Measurements from ENCODE around the gene TP63.
"Not testable (repeated sequence)": the region's sequence is repeated elsewhere in the genome, so short reads cannot be mapped to it uniquely, and the experiment has no call there.

TP63 gene

DNA sequence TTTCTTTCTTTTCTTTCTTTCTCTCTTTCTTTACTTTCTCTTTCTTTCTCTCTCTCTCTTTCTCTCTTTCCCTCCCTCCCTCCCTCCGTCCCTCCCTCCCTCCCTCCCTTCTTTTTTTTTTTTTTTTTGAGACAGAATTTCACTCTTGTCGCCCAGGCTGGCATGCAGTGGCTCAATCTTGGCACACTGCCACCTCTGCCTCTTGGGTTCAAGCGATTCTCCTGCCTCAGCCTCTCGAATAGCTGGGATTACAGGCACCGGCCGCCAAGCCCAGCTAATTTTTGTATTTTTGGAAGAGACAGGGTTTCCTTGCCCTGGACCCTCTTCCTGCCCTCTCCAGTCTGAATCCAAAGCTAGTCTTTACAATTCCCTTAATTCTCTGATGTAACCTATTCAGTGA lies 102.9 kb downstream of the TP63 start:
- no peak for DNase-seq

DNA sequence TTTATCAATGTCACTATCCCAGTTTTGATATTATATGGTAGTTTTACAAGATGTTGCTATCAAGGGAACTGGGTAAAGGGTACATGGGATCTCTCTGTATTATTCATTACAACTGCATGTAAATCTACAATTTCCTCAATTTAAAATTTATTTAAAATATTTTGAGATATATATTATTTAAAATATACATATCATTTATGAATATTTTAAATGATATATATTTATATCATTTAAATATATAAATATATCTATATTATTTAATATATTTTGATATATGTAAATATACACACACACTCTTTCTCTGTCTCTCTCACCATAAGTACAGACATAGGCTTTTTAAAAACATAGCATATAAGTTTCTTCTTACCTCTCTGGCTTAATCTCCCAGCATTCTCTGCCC lies 104.7 kb downstream of the TP63 start:
- DNase-seq, result no peak

DNA sequence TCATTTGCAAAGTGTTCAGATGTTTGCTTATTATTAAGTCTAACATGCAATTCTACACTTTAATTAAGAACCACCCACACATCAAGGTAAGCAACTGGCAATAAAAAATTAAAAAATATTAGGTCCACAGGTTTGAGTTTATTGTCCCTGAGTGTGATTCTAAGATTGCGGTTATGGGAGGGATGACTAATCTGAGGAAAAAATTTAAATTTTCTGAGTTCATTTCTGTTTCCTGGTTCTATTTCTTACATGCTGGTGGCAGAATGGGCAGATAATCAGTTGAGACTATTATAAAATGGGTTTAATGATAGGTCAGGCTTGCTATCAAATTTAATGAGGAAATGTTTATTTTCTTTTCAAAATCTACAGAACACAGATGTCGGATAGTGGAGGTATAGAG lies 105.9 kb downstream of the TP63 start:
- no peak for DNase-seq

DNA sequence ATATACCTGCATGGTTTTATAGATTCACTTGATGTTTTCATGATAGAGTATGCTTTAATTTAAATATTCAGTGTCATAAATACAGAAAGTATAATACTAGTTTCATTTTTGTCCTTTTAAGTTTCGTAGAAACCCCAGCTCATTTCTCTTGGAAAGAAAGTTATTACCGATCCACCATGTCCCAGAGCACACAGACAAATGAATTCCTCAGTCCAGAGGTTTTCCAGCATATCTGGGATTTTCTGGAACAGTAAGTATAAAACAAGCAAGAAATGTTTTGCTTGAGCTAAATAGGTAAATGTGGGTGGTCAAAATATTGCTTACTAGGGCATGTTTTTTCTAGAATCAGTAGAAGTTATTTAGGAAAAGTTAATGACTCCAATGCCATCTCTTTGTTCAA lies 106.4 kb downstream of the TP63 start:
- DNase-seq, result no peak

DNA sequence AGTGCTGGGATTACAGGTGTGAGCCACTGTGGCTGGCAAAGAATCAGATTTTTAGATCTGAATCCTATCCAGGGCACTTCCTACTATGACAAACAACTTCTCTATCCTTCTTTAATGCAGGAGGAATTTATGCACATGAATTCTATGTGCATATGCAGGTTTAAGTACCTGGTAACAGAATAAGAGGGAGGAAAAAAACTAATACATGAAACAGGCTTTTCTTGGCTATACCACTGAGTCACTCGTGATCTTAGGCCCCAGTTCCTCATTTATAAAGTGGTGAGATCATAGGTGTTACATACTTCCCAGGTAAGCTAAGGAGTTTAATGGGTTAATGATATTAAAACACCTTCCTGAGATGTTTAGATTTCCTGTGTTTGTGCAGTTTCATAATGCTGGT lies 108.2 kb downstream of the TP63 start:
- no peak for DNase-seq

DNA sequence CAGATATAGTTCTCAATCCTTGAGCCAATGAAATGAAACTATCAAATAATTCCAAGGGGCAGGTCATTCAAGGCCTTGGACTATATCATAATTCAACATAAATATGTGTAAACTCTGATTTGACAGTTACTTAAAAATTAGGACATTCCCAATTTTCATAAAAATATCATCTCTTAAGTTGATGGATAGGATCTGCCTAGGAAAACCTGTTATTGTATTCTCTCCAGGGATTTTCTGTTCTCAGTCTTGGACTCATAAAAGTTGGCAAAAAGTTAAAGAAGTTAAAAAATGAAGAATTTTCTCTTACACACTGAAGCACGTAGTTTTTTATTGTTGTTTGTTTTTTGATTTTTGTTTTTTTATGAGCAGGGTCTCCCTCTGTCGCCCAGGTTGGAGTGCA lies 109.0 kb downstream of the TP63 start:
- DNase-seq, result no peak

DNA sequence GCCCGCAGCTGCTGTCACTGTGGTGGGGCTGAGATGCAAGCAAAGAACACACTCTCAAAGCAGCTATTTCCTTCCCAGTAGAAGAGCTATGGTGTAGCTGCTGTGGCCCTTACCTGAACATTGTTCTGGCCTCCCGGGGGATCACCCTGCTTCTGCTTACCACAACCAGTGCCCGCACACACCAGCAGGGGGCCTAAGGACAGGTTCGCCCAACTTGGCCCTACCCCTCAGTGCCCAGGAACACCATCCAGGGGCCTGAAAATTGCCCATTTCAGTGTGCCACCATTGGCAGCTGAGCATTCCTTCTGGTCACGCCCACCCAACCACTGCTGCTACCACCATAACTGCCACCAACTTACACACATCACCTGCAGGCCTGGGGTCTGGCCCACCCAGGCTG lies 113.0 kb downstream of the TP63 start:
- no peak for DNase-seq

DNA sequence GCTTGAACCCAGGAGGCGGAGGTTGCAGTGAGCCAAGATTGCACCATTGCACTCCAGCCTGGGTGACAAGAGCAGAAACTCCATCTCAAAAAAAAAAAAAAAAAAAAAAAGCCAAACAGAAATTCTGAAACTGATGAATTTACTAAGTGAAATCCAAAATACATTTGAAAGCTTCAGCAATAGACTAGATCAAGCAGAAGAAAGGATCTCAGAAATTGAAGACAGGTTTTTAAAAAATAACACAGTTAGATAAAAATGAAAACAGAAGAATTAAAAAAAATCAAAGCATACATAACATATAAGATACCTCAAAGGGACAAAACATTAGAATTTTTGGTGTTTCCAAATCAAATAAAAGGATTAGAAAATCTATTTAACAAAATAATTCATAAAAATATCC lies 114.4 kb downstream of the TP63 start:
- no peak for DNase-seq

DNA sequence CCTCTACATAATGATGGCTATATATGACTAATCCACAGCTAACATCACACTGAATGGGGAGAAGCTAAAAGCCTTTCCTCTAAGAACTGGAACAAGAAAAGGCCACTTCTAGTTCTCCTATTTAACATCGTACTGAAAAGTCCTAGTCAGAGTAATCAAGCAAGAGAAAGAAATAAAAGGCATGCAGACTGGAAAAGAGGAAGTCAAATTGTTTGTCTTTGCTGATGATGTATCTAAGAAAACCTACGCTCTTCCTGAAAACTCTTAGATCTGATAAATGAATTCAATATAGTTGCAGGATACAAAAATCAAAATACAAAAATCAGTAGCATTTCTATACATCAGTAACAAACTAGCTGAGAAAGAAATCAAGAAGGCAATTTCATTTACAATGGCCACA lies 116.9 kb downstream of the TP63 start:
- no peak for DNase-seq

DNA sequence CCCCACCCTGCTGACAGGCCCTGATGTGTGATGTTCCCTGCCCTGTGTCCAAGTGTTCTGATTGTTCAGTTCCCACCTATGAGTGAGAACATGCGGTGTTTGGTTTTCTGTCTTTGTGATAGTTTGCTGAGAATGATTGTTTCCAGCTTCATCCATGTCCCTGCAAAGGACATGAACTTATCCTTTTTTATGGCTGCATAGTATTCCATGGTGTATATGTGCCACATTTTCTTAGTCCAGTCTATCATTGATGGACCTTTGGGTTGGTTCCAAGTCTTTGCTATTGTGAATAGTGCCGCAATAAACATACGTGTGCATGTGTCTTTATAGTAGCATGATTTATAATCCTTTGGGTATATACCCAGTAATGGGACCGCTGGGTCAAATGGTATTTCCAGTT lies 119.8 kb downstream of the TP63 start:
- DNase-seq, result not testable (repeated sequence)

DNA sequence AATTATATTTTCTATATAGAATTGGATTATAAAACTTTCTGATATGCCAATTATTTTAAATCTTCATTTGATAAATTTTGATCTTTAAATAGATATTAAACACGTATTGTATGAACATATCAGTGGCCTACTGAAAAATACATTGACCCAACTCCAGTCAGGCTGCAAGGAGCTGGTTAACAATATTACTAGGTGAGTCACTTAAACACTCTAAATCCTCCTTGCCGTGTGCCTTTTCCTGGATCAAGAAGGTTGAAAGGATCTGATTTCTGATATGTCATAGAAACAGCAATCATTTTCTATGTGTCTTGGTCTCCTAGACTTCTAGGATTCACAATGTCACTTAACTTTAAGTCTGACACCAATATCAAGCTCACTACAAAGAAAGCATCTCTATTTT lies 123.2 kb downstream of the TP63 start:
- DNase-seq, result no peak

DNA sequence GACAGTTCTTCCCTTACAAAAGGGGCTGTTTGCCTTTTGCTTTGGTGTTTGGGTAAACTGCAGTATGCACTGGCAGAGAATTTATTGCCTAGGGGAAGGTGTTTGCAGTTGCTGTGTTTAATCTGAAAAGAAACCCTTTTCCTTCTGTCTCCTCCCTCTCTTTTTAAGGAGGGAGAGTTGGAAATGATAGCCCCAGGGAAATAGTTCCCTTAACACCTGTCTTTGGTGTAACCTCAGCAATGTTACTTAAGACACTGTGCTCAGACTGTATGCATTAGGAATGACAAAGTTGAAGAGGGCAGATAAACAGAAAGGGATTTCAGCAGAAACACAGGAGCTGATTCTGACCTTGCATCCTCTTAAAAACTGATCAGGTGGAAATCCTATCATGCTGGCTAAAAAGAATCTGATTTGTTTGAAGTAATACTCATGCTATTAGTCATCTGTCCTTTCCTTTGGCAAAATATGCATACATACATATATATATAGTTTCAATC lies 125.4 kb downstream of the TP63 start:
- DNase-seq, result peak; percentile 23

DNA sequence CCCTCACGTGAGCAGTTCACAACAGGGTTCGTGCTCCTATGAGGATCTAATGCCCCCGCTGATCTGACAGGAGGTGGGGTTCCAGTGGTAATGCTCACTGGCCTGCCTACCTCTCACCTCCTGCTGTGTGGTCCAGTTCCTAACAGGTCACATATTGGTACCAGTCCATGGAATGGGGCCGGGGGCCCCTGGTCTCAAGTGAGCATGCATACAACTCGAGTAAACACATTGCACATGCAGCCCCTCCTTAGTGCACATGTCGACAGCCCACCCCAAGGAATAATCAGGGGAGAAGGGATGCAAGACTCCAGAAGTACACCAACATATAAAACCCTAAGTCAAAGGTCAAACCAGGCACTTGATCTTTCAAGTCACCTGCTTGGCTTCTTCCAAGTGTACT lies 127.0 kb downstream of the TP63 start:
- DNase-seq, result no peak

DNA sequence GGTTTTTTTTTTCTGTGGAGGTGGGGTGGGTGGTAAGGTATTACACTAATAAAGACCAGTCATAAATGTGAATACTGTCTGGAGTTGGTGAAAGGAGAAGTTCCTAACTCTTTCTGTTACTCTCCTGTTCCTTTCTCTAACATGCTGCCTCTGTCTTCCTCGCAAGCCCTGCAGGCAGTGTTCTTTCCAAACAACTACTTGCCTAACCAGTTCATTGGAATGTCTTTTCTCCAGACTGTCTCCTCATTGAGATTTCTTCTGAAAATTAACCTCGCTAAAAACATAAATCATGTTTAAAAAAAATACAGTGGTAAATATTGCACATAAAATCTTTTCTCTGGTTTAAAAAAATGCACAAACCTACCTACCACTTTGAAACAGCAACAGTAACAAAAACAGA lies 135.2 kb downstream of the TP63 start:
- no peak for DNase-seq

DNA sequence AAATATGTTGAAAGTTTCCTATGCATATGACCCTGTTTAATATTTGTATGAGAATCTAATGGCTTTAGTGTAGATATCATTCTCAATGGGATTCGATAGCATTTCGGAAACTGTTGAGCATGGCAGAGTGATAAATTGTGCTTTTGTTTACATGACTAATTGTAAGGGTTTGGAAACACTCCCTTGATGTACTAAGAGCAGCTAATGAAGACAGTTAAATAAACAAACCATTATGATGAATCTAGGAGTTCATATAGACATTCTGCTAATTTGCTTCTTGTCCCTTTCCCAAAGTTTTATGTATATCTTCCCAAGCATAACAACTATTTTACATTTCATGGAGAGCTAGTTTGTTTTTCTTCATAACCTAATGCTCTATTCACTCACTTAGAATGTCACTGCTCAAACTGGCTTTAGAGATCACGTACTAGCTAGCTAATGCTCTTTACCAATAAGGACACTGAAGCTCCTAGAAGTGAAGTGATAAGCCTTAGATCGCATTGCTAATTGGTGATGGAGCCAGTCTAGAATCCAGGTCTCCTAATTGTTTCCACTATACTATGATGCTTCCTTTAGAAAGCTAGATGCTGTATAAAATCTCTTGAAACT lies 140.8 kb downstream of the TP63 start:
- DNase-seq, result peak; percentile 97

DNA sequence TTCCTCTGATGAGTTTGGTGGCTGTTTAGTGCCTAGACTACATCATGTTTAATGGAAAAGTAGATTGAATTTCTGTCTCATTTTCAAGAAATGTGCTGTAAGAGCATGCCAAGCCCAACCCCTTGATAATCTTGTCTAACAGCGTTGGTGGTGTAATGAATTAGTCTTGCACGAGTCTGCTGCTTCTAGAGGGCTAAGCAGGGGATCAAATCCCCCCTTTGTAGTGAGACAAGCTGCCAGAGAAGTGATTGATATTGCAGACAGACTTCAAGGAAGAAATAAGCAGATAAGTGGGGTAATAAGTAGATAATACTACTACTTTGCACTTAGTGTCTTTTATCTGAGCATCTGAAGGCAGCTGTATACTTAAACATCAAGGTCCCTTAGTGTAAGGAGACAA lies 141.4 kb downstream of the TP63 start:
- no peak for DNase-seq

DNA sequence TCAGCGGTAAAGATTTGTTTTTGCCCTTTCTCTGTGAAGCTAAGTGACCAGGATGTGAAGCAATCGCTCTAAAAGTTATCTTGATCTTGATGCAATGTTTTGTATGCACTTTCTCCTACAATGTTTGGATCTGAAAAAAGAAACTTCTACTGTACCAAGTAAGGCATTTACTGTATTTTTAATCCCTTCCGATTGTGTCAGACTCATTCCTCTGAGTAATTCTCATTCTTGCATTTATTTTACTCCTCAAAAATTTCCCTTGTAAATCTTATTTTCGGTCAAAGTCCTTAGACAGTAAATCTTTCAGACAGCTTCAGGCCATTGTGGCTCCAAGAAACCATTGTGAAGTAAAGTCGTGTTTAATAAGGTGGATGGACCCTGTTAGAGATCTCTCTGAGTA lies 141.9 kb downstream of the TP63 start:
- DNase-seq, result no peak

DNA sequence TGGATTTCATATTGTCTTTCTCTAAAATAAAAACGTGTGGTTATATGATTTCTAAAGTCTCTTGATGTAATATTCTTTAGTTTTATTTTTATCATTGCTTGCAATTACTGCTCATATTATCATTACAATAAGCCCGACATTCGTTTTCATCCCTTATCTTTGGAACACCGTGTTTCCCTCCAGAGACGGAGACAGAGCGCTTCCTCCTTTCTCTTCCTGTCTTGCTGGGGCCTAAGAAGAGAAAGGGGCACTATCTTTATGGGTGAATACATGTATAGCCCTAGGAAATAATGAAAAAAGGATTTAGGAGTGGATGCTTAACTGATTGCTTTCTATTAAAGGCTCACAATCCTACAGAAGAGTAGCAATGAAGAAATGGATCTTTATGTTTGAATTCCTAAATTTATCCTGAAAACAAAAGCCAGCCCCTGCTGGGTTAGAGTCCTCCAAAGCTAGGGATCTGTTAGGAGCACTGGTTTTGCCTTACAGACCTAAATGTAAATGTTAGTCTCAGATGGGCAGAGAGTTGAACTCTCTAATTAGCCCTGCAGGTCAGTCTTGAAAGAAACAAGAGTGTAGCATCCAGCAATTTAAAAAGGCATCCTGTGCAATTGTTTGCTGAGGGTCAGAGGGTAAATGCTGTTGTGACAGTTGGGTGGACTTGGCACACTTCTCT lies 145.1 kb downstream of the TP63 start:
- no peak for DNase-seq

DNA sequence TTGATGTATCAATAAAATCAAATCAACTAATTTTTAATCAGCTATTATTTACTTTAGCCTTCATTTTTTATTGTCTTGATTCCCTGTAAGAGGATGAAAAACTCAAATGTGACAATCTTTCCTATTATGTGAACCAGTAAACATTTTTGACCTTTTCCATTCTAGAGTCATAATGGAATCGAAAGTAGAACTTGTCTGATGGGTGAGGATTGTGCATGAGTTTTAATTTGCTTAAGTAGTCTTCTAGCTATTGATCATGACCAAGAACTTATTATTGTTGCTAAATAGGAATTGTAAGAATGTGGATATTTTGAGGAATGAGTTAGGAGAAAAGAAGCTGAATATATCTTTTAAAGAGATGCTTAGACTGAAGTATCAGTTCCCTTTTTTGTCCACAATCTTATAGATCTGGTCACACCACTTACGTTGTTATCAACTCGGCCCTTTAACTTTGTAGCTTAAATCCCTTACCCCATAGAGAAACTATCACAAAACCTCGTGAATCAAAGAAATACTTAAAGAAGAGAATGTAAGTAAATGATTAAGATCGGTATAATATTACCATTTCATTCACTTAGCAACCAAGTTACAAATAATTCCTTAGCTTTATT lies 147.3 kb downstream of the TP63 start:
- DNase-seq, result no peak

DNA sequence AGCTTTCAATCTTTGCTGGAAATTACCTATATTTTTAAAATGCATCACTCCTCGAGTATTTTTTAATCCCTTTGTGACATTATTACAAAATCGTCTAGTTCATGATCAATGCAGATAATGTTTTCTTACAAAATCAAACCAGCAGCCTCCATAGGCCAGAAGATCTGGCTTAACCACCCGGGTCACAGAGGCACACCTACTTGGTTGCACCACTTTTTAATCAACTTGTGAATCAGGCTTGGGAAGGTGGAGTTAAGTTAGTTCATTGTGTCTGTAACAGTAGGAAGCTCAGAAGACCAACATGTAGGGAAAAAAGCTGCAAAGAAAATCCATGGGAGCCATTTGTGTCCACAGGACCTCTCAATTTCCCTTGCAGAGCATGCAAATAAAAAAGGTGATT lies 148.0 kb downstream of the TP63 start:
- DNase-seq, result no peak

DNA sequence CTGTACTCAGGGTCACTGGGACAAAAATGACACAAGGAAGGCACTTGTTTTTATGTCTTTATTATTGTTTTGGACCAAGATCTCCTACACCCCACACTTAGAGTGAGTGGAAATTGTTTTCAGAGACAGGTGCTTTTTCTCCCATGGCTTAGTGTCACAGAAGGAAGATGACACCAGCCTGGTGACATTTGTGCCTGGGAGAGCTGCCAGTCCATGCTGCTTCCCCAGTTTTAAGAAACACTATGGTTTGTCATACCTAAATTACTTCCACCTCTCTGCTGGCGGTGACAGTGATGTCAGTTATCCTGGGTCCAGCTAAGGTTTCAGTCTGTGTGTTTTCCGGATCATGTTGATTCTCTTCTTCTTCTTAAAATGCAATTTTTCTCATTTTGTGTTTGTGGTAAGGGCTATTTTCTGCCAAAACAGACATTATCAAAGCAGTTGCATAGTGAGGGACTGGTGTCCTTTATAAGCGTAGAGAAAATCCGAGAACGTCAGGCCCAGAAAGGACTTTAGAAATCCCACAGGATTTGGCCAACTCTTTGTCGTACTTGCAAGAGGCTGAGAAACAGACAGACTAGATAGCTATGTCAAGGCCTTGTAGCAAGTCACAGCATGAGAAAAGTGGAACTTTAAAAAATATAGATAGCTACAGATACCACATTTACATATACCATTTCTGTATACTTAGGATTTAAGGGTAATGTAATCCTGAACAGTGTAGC lies 149.5 kb downstream of the TP63 start:
- DNase-seq, result no peak

DNA sequence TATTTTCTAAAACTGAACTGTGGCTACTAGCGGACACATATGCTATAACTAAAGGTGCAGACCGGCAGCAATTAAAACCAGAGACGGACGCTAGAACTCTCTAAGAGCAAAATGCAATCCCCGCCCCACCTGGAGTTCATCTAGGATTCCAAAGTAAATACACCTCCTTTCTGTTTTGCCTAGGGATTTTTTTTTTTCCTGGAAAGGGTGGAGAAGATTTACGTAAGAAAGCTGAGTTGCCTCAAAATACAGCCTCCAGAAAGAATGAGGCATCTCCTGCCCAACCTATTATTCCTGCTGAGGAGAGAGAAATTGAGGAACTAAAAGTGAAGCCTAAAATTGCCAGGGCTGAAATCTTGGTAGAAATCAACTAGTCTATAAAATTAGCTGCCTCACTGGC lies 150.2 kb downstream of the TP63 start:
- no peak for DNase-seq

DNA sequence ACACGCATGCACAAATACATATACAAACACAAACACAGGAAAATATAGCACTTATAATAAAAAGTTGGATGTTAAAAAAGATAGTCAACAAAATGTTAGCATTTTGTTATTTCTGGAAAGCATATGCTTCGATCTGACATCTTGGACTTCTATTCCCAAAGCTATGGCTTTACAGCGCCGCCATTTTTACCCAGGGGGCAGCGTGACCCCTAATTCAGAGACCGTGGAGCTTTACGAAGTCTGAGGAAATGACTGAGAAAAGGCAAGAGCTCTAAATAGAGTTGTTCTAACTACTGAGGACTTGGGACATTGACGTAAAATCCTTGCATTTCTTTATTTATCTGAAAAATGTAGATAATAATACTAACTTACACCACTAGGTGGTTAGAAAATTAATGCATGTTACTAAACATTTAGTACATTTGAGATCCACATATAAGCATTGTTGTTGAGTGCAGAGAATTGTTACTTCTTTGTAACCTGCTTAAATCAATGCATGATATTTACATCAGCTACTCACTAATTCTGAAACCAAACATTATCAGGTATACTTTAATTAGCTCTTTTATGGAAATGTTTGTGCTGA lies 155.4 kb downstream of the TP63 start:
- no peak for DNase-seq

DNA sequence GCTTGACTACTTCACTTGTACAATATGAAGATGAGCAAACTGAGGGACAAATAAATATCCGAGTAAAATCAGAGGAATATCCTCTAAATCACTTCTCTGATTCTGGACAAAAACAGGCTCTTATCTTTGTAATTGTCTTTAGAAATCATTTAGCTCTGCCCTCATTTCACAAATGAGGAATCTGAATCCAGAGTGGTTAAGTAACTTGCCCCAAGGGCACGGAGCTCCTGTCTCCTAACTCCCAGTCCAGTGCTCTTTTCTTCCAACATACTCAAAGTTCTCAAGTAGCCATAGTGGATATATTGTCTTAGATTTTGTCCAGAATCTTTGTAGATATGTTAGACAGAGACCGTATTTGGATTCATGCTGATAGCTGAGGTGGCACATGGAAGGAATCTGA lies 156.0 kb downstream of the TP63 start:
- DNase-seq, result no peak
